GM23248 (cell line): ENCODE data around the gene SCGB1A1.
"Not testable (repeated sequence)": the region's sequence is repeated elsewhere in the genome, so short reads cannot be mapped to it uniquely, and the experiment has no call there.

ENCODE experiments used
- EZH2 ChIP-seq: fragments of 200-600 bp; sonication (generic); IDR thresholded peaks from 2 replicates; pipeline ENCODE4 v1.6.1; 2018; ENCODE audit warnings: antibody characterized with exemption, mild to moderate bottlenecking; ENCODE audit not compliant: insufficient read depth, poor library complexity, severe bottlenecking
- EZH2phosphoT487 ChIP-seq: fragments of 200-600 bp; sonication (generic); IDR thresholded peaks from 2 replicates; pipeline ENCODE4 v1.6.1; 2018; ENCODE audit warnings: antibody characterized with exemption, moderate library complexity, mild to moderate bottlenecking, low read depth; ENCODE audit not compliant: insufficient read depth

GRCh38 chr11:62386083-62386482 is 32.8 kb upstream of the SCGB1A1 start:
- not testable (repeated sequence) for TF ChIP-seq EZH2, EZH2phosphoT487
